Upper lobe of right lung (tissue), 1 donor: ENCODE results near the gene EXO1. TPM values are rescaled to one million over a fixed set of nuclear protein-coding genes. Genes with fewer than 3 reads are reported as not detected.

Source experiments
- ATAC-seq: fragments of 200-7000 bp; cut with Tn5 transposase; one replicate; pipeline ENCODE4 v1.9.1; 2020; ENCODE audit warnings: mild to moderate bottlenecking, moderate library complexity
- DNase-seq: peaks from one replicate; pipeline ENCODE4 v3.0.0-alpha.2; 2020
- H3K27ac ChIP-seq: fragments of 200-600 bp; one replicate; pipeline ENCODE4 v1.8.0; 2022
- H3K27me3 ChIP-seq: fragments of 200-600 bp; one replicate; pipeline ENCODE4 v1.8.0; 2022; ENCODE audit warnings: mild to moderate bottlenecking
- H3K36me3 ChIP-seq: fragments of 200-600 bp; one replicate; pipeline ENCODE4 v1.8.0; 2022
- H3K4me1 ChIP-seq: fragments of 200-600 bp; one replicate; pipeline ENCODE4 v1.8.0; 2022
- H3K4me3 ChIP-seq: fragments of 200-600 bp; one replicate; pipeline ENCODE4 v1.8.0; 2022; ENCODE audit warnings: mild to moderate bottlenecking
- H3K9me3 ChIP-seq: fragments of 200-600 bp; one replicate; pipeline ENCODE4 v1.8.0; 2022
- CTCF ChIP-seq: fragments of 200-600 bp; IDR thresholded peaks from one replicate; pipeline ENCODE4 v1.8.0; 2022; ENCODE audit warnings: antibody characterized with exemption
- intact Hi-C: fragments of 100-400 bp; cut with DNase I; formaldehyde crosslinking; loops from one replicate; pipeline ENCODE4 v1.11.0; 2022
- total RNA-seq: library from RNA; stranded (reverse); fragmentation: NEBNext Ultra II Directional; extraction: Animal tissue kit (Norgen Biotek cat#: 25700); gene quantifications from one replicate; pipeline ENCODE4 v1.2.1, GENCODE V29; 2021
- donor health status: DM: no; HTN: yes; CAD: no; lungs with severe emphysema.

EXO1 gene
- total RNA-seq, 1 donor from 2014 or later, result 0.32 TPM

GRCh38 chr1:241842565-241842964 lies 5.4 kb upstream of the EXO1 start:
- no peak overlapping the region for H3K27ac ChIP-seq
- no peak for TF ChIP-seq CTCF
- no peaks in the 10 kb centered on the region for H3K36me3 ChIP-seq
- H3K9me3 ChIP-seq, result no peaks in the 10 kb centered on the region
- peaks cover 4% of the 10 kb centered on the region for H3K4me1 ChIP-seq
- DNase-seq (no peak), ATAC-seq (no peak)
- no peaks in the 10 kb centered on the region for H3K27me3 ChIP-seq
- intact Hi-C loops, result no loop called here
- H3K4me3 ChIP-seq, result no peak overlapping the region

GRCh38 chr1:241844593-241844992 lies 3.4 kb upstream of the EXO1 start:
- Histone ChIP-seq H3K27me3 (no peaks in the 10 kb centered on the region), H3K4me3 (no peak overlapping the region), H3K4me1 (peaks cover 8% of the 10 kb centered on the region), H3K9me3 (no peaks in the 10 kb centered on the region), H3K27ac (no peak overlapping the region), H3K36me3 (no peaks in the 10 kb centered on the region)
- no peak for TF ChIP-seq CTCF
- DNase-seq (no peak), ATAC-seq (no peak)
- intact Hi-C loops, result no loop called here

- Histone ChIP-seq H3K27ac (no peak overlapping the region), H3K27me3 (no peaks in the 10 kb centered on the region), H3K36me3 (no peaks in the 10 kb centered on the region), H3K4me1 (peaks cover 8% of the 10 kb centered on the region), H3K9me3 (no peaks in the 10 kb centered on the region), H3K4me3 (no peak overlapping the region)
- no peak for ATAC-seq
- intact Hi-C loops, result no loop called here
- no peak for TF ChIP-seq CTCF
- no peak for DNase-seq
Observed at GRCh38 chr1:241846375-241846774, 1.6 kb upstream of the EXO1 start.

- H3K9me3 ChIP-seq, result no peaks in the 10 kb centered on the region
- peak overlapping the region; percentile 96 for H3K27ac ChIP-seq
- no peaks in the 10 kb centered on the region for H3K27me3 ChIP-seq
- peaks cover 8% of the 10 kb centered on the region for H3K4me1 ChIP-seq
- TF ChIP-seq CTCF, result no peak
- no peak for ATAC-seq
- no peaks in the 10 kb centered on the region for H3K36me3 ChIP-seq
- peak overlapping the region; percentile 89 for H3K4me3 ChIP-seq
- DNase-seq, result no peak
- intact Hi-C loops, result no loop called here
Observed at GRCh38 chr1:241846862-241847539, 1.0 kb upstream of the EXO1 start.

- Histone ChIP-seq H3K4me3 (peak overlapping the region; percentile 89), H3K9me3 (no peaks in the 10 kb centered on the region), H3K36me3 (no peaks in the 10 kb centered on the region), H3K27ac (peak overlapping the region; percentile 96), H3K4me1 (peaks cover 8% of the 10 kb centered on the region), H3K27me3 (no peaks in the 10 kb centered on the region)
- intact Hi-C loops, result no loop called here
- TF ChIP-seq CTCF, result no peak
- ATAC-seq (no peak), DNase-seq (no peak)
Observed at GRCh38 chr1:241847540-241847795, 536 bp upstream of the EXO1 start.
